Caki2 (cell line): Measurements from ENCODE around the gene MRPL20. TPM values are rescaled to one million over a fixed set of nuclear protein-coding genes. Genes with fewer than 3 reads are reported as not detected.

Source experiments
- DNase-seq: peaks from one replicate; pipeline ENCODE4 v3.0.0-alpha.2; 2015; ENCODE audit warnings: low read depth
- in situ Hi-C: cut with HindIII; loops from 2 replicates; pipeline ENCODE4 v1.10.0; 2016; ENCODE audit warnings: low sequenced_read_pairs, low pct_unique_long_range_greater_than_20kb, mixed read lengths
- total RNA-seq: library from RNA; depleted of rRNA; stranded (reverse); fragments of >200 nt; shearing (Covaris generic); gene quantifications from 2 replicates; pipeline ENCODE4 v1.2.3, GENCODE V29; 2014; ENCODE audit warnings: low replicate concordance; rRNA removed

Gene MRPL20
- total RNA-seq, 1 experiment from 2014 or later, result 32.2 TPM

GRCh38 chr1:1358433-1359271, 48.4 kb downstream of the MRPL20 start, which contains the start of gene MXRA8:
Gene MXRA8, minus strand, starts transcription at chr1:1358555. Its CDS starts 51 bp downstream, at chr1:1358504.
- DNase-seq, result no peak
- in situ Hi-C loops, result no loop called here

GRCh38 chr1:1357871-1358432, 49.1 kb downstream of the MRPL20 start:
- no peak for DNase-seq
- in situ Hi-C loops, result no loop called here

- in situ Hi-C loops, result no loop called here
- DNase-seq, result no peak
Observed at GRCh38 chr1:1356796-1357401, 50.2 kb downstream of the MRPL20 start.

GRCh38 chr1:1356166-1356795, 50.8 kb downstream of the MRPL20 start:
- in situ Hi-C loops, result no loop called here
- no peak for DNase-seq

GRCh38 chr1:1355416-1355815, 51.7 kb downstream of the MRPL20 start:
- DNase-seq, result no peak

GRCh38 chr1:1354271-1355247, 52.5 kb downstream of the MRPL20 start:
- DNase-seq, result no peak
- in situ Hi-C loops, result no loop called here

More at GRCh38 chr1:1355416-1355815, 51.7 kb downstream of the MRPL20 start:
- in situ Hi-C loops, result no loop called here

- no peak for DNase-seq
- in situ Hi-C loops, result no loop called here
Observed at GRCh38 chr1:1353389-1354151, 53.5 kb downstream of the MRPL20 start.

GRCh38 chr1:1352786-1353388, 54.2 kb downstream of the MRPL20 start:
- in situ Hi-C loops, result no loop called here
- DNase-seq, result no peak

Other genes with a start within 250 kb of the MRPL20 start
- not detected in 2 replicates for gene TTLL10, start 233.4 kb downstream of the MRPL20 start, total RNA-seq
- gene TNFRSF18, start 200.7 kb downstream of the MRPL20 start, total RNA-seq, result not detected in 2 replicates
- gene TNFRSF4, start 193.1 kb downstream of the MRPL20 start, total RNA-seq, result not detected in 2 replicates
- gene SDF4, start 175.3 kb downstream of the MRPL20 start, total RNA-seq, result 111 and 124 TPM in 2 replicates
- gene B3GALT6, start 175.1 kb downstream of the MRPL20 start, total RNA-seq, result 23.5 and 26.7 TPM in 2 replicates
- not detected in 2 replicates for gene C1QTNF12, start 160.6 kb downstream of the MRPL20 start, total RNA-seq
- gene UBE2J2, start 133.4 kb downstream of the MRPL20 start, total RNA-seq, result 73.0 and 121 TPM in 2 replicates
- 1.8 and 2.8 TPM in 2 replicates for gene SCNN1D, start 126.9 kb downstream of the MRPL20 start, total RNA-seq
- gene ACAP3, start 99.4 kb downstream of the MRPL20 start, total RNA-seq, result 35.9 and 50.2 TPM in 2 replicates
- gene PUSL1, start 98.7 kb downstream of the MRPL20 start, total RNA-seq, result 50.3 and 57.5 TPM in 2 replicates
- gene INTS11, start 82.6 kb downstream of the MRPL20 start, total RNA-seq, result 57.6 and 90.2 TPM in 2 replicates
- gene CPTP, start 82.5 kb downstream of the MRPL20 start, total RNA-seq, result 25.8 and 28.5 TPM in 2 replicates
- not detected in 2 replicates for gene TAS1R3, start 76.0 kb downstream of the MRPL20 start, total RNA-seq
- 84.9 and 103 TPM in 2 replicates for gene DVL1, start 57.9 kb downstream of the MRPL20 start, total RNA-seq
- not detected in 2 replicates for gene MXRA8, start 48.7 kb downstream of the MRPL20 start, total RNA-seq
- gene AURKAIP1, start 32.1 kb downstream of the MRPL20 start, total RNA-seq, result 130 and 178 TPM in 2 replicates
- gene CCNL2, start 8.0 kb downstream of the MRPL20 start, total RNA-seq, result 34.3 and 34.9 TPM in 2 replicates
- not detected in 2 replicates for gene ANKRD65, start 14.0 kb upstream of the MRPL20 start, total RNA-seq
- gene VWA1, start 28.4 kb upstream of the MRPL20 start, total RNA-seq, result 37.5 and 47.0 TPM in 2 replicates
- gene ATAD3C, start 42.4 kb upstream of the MRPL20 start, total RNA-seq, result not detected in 2 replicates
- gene ATAD3B, start 64.5 kb upstream of the MRPL20 start, total RNA-seq, result 22.3 and 40.7 TPM in 2 replicates
- gene ATAD3A, start 104.9 kb upstream of the MRPL20 start, total RNA-seq, result 78.9 and 82.4 TPM in 2 replicates
- not detected in 2 replicates for gene TMEM240, start 133.3 kb upstream of the MRPL20 start, total RNA-seq
- gene SSU72, start 167.6 kb upstream of the MRPL20 start, total RNA-seq, result 51.1 and 81.8 TPM in 2 replicates
- 16.9 and 31.3 TPM in 2 replicates for gene FNDC10, start 192.8 kb upstream of the MRPL20 start, total RNA-seq
- gene MIB2, start 208.2 kb upstream of the MRPL20 start, total RNA-seq, result 35.7 and 49.0 TPM in 2 replicates
- gene MMP23B, start 224.9 kb upstream of the MRPL20 start, total RNA-seq, result not detected in 2 replicates